Dendritic cell treated with granulocyte-macrophage colony-stimulating factor and Interleukin-4, amounts not matched to agents 40 ng/mL and 50 ng/mL, for 4 days (primary cell): ENCODE results near the gene RGL3.
A peak's percentile ranks its signal among the peaks of the same experiment; 100 is the strongest.

Source experiments
- H3K27ac Mint-ChIP-seq: one replicate; pipeline ENCODE4 v1.8.0; 2022; ENCODE audit warnings: mild to moderate bottlenecking, mixed read lengths
- H3K27me3 Mint-ChIP-seq: one replicate; pipeline ENCODE4 v1.8.0; 2022; ENCODE audit warnings: mild to moderate bottlenecking, mixed read lengths
- H3K36me3 Mint-ChIP-seq: one replicate; pipeline ENCODE4 v1.8.0; 2022; ENCODE audit warnings: low read depth, mixed read lengths
- H3K4me1 Mint-ChIP-seq: one replicate; pipeline ENCODE4 v1.8.0; 2022; ENCODE audit warnings: low read depth, mixed read lengths
- H3K4me3 Mint-ChIP-seq: one replicate; pipeline ENCODE4 v1.8.0; 2022; ENCODE audit warnings: mild to moderate bottlenecking, moderate library complexity, mixed read lengths
- H3K9me3 Mint-ChIP-seq: one replicate; pipeline ENCODE4 v1.8.0; 2022; ENCODE audit warnings: mixed read lengths
- intact Hi-C: fragments of 100-400 bp; cut with micrococcal nuclease; formaldehyde crosslinking; loops from one replicate; pipeline ENCODE4 v1.15.0; 2022

The RGL3 gene

DNA sequence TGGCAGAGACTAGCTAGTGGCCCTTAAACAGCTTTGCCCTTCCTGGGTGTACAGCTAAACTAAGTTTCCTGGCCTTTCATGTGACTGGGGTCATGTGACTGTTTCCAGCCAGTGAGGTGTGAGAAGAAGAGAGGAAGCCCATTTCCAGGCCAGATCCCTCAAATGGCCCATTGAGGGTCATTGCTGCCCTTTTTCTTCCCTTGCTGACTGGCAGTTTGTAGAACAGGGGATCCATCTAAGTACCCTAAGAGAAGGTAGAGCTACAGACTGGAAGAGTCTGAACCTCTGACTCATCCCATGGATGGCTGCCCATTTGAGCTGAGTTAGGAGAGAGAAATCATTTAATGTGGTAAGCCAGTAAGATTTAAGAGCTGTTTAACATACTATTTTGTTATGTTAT, 41.9 kb downstream of the RGL3 start:
- Mint-ChIP-seq H3K9me3 (no peaks in the 10 kb centered on the region), H3K27ac (no peak overlapping the region), H3K4me1 (peaks cover 46% of the 10 kb centered on the region), H3K27me3 (peaks cover 7% of the 10 kb centered on the region), H3K36me3 (peaks cover 41% of the 10 kb centered on the region), H3K4me3 (peak overlapping the region; percentile 53)
- intact Hi-C loops = no loop called here

DNA sequence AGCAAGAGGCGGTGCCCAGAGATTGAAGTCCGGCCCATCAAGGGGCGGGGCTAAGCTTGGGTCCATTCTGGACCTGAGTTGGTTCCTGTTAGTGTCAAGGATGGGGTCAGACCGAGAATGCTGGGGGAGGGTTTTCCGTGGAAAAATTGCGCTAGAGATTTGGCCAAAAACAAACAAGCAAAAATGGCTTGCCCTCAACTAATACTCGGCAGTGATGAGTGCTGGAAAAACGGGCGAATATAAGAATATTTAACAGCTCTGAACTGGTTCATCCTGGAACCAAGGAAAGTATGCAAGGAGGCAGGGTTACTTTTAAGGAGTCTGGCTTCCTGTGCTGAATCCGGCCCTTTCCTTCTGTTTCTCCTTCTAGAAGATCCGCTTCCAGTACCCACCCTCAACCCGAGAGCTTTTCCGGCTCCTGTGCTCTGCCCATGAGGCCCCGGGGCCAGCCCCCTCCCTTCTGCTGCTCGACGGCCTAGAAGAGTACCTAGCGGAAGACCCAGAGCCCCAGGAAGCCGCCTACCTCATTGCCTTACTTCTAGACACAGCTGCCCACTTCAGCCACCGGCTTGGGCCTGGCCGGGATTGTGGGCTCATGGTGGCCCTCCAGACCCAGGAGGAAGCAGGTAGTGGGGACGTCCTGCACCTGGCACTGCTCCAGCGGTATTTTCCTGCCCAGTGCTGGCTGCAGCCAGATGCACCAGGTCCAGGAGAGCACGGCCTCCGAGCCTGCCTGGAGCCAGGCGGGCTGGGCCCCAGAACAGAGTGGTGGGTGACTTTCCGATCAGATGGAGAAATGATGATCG, 43.8 kb downstream of the RGL3 start:
- Mint-ChIP-seq H3K27me3 (no peaks in the 10 kb centered on the region), H3K4me1 (peaks cover 35% of the 10 kb centered on the region), H3K9me3 (no peaks in the 10 kb centered on the region), H3K36me3 (peaks cover 42% of the 10 kb centered on the region), H3K27ac (no peak overlapping the region), H3K4me3 (no peak overlapping the region)
- intact Hi-C loops = loop anchor here (1.0 to 2.0 kb wide), 2 partner anchors 60 to 83 kb away; partner anchors contain the start of genes ODAD3 and PRKCSH

DNA sequence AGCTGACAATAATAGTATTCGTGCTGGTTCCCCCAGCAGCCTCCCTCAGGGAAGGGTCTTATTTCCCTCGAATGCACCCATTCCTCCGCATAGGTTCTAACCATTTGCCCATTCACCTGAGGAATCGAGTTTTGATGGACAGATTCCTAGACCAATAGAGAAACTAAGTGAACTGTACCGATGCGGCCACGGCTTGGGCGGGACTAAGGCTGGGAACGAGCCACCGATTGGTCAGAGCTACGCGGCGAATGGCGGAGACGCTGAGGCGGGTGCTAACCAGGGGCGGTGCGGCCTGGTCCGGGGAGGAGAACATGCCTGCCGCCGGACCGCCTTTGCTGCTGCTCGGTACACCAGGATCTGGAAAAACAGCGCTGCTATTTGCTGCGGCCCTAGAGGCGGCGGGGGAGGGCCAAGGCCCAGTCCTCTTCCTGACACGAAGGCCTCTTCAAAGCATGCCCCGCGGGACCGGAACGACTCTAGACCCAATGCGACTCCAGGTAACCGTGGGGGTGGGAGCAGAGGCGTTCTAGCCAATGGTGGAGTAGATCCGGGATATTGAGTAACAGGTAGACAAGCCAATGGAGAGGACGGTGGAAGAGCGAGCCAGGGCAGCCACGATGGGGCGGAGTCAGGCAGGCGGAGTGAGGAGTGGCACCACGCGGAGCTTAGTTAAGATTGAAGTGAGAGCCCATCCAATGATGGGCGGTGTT, 44.5 kb downstream of the RGL3 start, which contains the start of gene SWSAP1:
SWSAP1 (plus strand) TSS at position 234 of the 710 bp plus-strand sequence; CDS start at position 249, 15 bp downstream.
- Mint-ChIP-seq H3K27me3 (no peaks in the 10 kb centered on the region), H3K4me3 (no peak within 1 kb of the TSS), H3K9me3 (no peaks in the 10 kb centered on the region), H3K27ac (no peak within 1 kb of the TSS), H3K4me1 (peaks cover 29% of the 10 kb centered on the region), H3K36me3 (peaks cover 37% of the 10 kb centered on the region)
- intact Hi-C loops = loop anchor here (1.0 to 2.0 kb wide), 3 partner anchors 28 to 82 kb away; partner anchors contain the start of genes CCDC159, ODAD3, PRKCSH and TMEM205

DNA sequence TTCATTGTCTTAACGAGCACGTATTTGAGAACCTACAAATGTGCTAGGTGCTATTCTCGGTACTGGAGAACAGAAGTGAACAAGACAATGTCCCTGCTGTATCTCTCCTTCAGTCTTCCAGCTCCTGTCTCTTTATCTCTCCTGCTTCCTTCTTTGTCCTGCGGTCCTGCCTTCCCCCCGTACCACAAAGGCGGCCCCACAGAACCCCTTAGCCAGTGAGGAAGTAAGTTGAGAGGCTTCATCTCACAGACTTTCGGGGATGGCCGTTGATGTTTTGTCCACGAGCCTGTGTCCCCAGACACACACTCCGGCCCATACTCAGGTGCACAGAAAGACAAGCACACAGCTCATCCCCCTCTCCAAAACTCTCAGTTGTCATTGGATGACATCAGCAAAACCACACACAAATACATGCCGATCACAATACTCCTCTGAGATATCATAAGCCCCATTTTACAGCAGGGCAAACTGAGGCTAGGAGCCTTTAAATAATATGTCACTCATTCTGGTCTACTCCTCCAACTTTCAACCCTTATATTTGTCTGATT, 45.2 kb downstream of the RGL3 start:
- no peaks in the 10 kb centered on the region for H3K9me3 Mint-ChIP-seq
- peaks cover 42% of the 10 kb centered on the region for H3K36me3 Mint-ChIP-seq
- H3K4me1 Mint-ChIP-seq = peaks cover 29% of the 10 kb centered on the region
- H3K27ac Mint-ChIP-seq = no peak overlapping the region
- no peaks in the 10 kb centered on the region for H3K27me3 Mint-ChIP-seq
- no peak overlapping the region for H3K4me3 Mint-ChIP-seq
- intact Hi-C loops = loop anchor here (1.0 to 2.0 kb wide), 2 partner anchors 28 to 81 kb away; partner anchors contain the start of genes CCDC159 and TMEM205

DNA sequence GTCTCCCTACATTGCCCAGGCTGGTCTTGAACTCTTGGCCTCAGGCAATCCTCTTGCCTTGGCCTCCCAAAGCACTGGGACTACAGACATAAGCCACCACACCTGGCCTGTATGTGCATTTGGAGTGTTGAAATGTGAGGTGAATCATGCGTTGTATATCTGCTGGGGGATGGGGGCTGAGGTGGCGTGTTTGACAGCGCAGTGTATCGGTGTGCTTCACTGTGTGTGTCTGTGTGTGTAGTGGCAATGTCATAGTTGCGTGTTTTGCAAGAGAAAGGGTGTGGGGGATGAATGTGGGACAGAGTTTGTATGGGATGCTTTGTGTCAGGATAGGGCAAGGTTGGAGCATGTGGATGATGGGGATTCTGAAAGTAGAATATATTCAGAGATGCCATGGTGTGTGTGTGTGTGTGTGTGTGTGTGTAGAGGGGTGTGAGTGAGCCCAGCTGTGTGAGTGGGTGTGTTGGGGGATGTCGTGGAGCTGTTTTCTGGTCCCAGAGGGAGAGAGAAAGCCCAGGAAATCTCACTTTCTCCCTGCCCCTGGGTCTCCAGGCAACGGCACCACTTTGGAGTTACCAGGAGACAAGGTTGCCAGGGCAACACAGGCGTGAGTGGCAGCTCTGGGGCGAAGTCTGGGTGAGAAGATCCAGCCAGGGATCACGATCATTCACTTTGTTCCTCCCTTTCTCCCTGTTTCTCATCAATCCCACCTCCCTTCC, 45.8 kb downstream of the RGL3 start:
- no peaks in the 10 kb centered on the region for H3K9me3 Mint-ChIP-seq
- no peaks in the 10 kb centered on the region for H3K27me3 Mint-ChIP-seq
- H3K36me3 Mint-ChIP-seq = peaks cover 42% of the 10 kb centered on the region
- no peak overlapping the region for H3K27ac Mint-ChIP-seq
- H3K4me1 Mint-ChIP-seq = peaks cover 25% of the 10 kb centered on the region
- peak overlapping the region; percentile 7 for H3K4me3 Mint-ChIP-seq
- intact Hi-C loops = no loop called here

DNA sequence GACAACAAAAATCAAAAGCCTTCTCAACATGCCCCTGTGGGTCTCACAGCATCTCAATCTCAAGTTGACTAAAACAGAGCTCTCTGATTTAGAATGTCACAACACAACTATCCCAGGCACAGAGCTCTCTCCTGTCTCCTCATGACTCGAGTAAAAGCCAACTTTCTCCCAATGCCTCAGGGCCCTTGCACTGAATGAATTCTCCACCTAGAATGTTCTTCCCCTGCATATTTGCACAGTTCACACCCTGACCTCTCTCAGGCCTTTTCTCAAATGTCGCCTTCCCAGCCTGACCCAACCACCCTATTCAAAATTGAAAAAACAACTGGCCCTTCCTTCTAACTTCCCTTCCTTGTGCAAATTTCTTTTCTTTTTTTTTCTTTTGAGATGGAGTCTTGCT, 48.4 kb downstream of the RGL3 start:
- H3K27ac Mint-ChIP-seq = no peak overlapping the region
- no peaks in the 10 kb centered on the region for H3K27me3 Mint-ChIP-seq
- peaks cover 3% of the 10 kb centered on the region for H3K4me1 Mint-ChIP-seq
- no peaks in the 10 kb centered on the region for H3K9me3 Mint-ChIP-seq
- intact Hi-C loops = no loop called here
- peaks cover 49% of the 10 kb centered on the region for H3K36me3 Mint-ChIP-seq
- no peak overlapping the region for H3K4me3 Mint-ChIP-seq

DNA sequence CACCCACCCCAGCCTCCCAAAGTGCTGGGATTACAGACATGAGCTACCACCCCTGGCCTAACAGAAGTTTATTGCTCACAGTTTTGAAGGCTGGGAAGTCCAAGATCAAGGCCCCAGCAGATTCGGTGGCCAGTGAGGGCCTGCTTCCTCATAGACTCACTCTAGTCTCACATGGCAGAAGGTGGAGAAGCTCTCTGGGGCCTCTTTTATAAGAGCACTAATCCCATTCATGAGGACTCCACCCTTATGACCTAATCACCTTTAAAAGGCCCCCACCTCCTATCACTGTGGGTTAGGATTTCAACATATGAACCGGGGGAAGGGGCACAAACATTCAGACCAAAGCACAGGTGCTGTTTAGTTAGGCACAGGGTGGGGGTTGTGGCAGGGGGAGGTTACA, 51.6 kb downstream of the RGL3 start:
- no peak overlapping the region for H3K27ac Mint-ChIP-seq
- intact Hi-C loops = no loop called here
- H3K27me3 Mint-ChIP-seq = no peaks in the 10 kb centered on the region
- H3K9me3 Mint-ChIP-seq = no peaks in the 10 kb centered on the region
- H3K36me3 Mint-ChIP-seq = peaks cover 72% of the 10 kb centered on the region
- H3K4me3 Mint-ChIP-seq = no peak overlapping the region
- no peaks in the 10 kb centered on the region for H3K4me1 Mint-ChIP-seq

DNA sequence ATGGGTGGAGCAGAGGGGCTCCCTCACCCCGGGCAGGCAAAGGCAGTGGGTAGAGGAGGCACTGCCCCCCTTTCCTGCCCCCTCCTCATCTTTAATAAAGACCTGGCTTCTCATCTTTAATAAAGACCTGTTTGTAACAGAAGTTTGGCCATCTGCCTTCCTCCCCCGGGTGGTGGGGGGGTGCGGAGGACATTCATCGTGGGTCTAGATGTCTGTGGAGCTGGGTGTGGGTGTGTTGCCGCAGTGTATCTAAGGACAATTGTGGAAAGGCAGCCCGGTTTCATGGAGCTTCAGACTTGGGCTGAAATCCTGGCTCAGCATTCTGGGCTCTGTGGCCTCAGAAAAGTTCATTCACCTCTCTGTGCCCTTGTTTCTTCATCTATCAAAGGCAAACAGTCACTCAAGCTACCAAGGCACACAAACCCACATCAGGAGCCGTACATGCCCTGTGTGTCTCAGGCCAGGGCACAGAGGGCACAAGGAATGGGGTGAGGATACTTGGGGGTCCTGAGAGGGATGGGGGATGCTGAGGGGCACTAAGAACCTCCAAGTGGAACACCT, 53.5 kb downstream of the RGL3 start:
- H3K36me3 Mint-ChIP-seq = peaks cover 79% of the 10 kb centered on the region
- no peaks in the 10 kb centered on the region for H3K9me3 Mint-ChIP-seq
- intact Hi-C loops = no loop called here
- no peaks in the 10 kb centered on the region for H3K4me1 Mint-ChIP-seq
- no peak overlapping the region for H3K27ac Mint-ChIP-seq
- H3K4me3 Mint-ChIP-seq = no peak overlapping the region
- no peaks in the 10 kb centered on the region for H3K27me3 Mint-ChIP-seq

DNA sequence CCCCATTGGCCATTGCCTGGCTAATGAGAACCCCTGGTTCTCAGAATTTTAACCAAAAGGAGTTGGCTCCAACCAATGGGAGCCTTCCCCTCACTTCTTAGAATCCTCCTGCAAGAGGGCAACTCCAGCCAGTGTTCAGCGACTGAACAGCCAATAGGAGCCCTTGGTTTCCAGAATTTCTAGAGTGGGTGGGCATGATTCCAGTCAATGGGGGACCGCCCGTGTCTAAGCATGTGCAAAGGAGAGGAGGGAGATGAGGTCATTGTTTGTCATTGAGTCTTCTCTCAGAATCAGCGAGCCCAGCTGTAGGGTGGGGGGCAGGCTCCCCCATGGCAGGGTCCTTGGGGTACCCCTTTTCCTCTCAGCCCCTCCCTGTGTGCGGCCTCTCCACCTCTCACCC, 54.2 kb downstream of the RGL3 start:
- Mint-ChIP-seq H3K27me3 (no peaks in the 10 kb centered on the region), H3K36me3 (peaks cover 83% of the 10 kb centered on the region), H3K4me1 (no peaks in the 10 kb centered on the region), H3K4me3 (no peak overlapping the region), H3K27ac (no peak overlapping the region), H3K9me3 (no peaks in the 10 kb centered on the region)
- intact Hi-C loops = no loop called here

DNA sequence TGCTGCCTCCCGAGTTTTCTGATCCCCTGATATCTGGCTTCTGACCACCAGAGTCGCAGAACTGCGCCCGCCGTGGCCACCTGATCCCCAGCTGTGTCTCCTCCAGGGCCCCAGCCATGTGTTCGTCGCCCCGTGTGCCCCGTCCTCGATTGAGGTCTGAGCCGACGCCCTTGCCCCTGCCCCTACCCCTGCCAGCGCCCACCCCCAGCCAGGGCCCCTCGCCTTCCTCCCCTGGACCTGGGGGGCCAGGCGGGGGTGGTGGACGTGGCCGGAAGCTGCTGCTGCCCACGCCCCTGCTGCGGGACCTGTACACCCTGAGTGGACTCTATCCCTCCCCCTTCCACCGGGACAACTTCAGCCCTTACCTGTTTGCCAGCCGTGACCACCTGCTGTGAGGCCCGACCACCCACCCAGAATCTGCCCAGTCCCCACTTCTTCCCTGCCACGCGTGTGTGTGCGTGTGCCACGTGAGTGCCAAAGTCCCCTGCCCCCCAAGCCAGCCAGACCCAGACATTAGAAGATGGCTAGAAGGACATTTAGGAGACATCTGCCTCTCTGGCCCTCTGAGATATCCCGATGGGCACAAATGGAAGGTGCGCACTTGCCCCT, 54.7 kb downstream of the RGL3 start:
- Mint-ChIP-seq H3K27ac (no peak overlapping the region), H3K9me3 (no peaks in the 10 kb centered on the region), H3K36me3 (peaks cover 85% of the 10 kb centered on the region), H3K27me3 (no peaks in the 10 kb centered on the region), H3K4me1 (no peaks in the 10 kb centered on the region), H3K4me3 (no peak overlapping the region)
- intact Hi-C loops = no loop called here

DNA sequence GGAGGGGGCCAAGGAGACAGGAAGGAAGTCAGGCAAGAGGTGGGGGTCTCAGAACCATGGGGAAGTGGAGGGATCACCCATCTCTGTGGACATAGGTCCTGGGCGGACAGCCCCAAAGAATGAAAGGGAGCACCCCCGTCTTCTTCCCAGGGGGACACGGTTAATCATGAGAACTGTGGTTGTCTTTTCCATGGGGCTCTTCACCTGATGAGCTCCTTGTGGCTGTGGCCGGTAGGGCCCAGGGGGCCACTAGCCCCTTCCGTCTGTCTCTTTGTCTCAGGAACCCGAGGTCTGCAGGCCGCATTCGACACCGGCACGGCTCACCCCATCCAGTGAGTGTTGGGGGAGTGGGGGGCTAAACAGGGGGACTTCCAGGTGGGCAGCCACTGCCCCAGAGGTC, 55.2 kb downstream of the RGL3 start:
- H3K4me1 Mint-ChIP-seq = no peaks in the 10 kb centered on the region
- intact Hi-C loops = no loop called here
- no peak overlapping the region for H3K4me3 Mint-ChIP-seq
- H3K36me3 Mint-ChIP-seq = peaks cover 84% of the 10 kb centered on the region
- H3K9me3 Mint-ChIP-seq = no peaks in the 10 kb centered on the region
- H3K27ac Mint-ChIP-seq = no peak overlapping the region
- H3K27me3 Mint-ChIP-seq = no peaks in the 10 kb centered on the region

DNA sequence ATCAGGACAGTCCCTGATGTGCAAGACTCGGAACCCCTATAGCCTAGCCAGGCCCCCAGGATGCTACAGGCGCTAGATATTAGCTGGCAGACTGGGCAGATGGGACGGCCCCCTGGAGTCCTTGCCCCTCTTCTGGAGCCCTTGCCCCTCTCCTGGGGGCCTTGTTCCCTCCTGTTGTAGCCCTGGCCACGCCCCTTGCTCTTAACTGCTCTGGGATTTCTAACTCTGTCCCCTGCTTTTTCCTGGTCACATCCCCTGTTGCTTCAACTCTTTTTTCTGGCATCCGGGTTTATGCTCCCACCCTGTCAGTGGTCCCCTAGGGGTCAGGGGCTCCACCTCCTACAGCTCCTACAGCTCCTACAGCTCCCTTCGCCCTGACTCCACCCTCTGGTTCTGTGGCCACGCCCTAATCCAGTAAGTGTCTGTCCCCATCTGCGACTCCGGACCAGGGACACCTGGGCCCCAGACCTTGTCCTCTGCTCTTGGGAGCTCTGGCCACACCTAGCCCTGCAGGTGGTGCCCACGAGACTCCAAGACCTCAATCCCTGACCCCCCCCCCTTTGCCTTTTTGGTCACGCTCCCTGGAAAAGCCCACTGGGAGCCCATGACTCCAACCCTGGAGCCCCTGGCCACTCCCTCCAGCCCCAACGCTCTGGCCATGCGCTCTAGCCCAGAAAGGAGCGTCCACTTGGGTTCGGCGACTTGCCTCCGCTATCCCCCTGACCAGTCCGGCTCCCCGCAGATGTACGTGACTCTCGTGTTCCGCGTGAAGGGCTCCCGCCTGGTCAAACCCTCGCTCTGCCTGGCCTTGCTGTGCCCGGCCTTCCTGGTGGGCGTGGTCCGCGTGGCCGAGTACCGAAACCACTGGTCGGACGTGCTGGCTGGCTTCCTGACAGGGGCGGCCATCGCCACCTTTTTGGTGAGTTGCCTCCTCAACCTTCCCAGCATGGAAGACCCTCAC, 57.1 kb downstream of the RGL3 start:
- Mint-ChIP-seq H3K27me3 (no peaks in the 10 kb centered on the region), H3K36me3 (peaks cover 74% of the 10 kb centered on the region), H3K4me1 (peaks cover 11% of the 10 kb centered on the region), H3K27ac (no peak overlapping the region), H3K4me3 (no peak overlapping the region), H3K9me3 (no peaks in the 10 kb centered on the region)
- intact Hi-C loops = no loop called here
